GM19043 (cell line): Measurements from ENCODE around the gene RALA.

ENCODE experiments used
- ATAC-seq: cut with Tn5 transposase; IDR thresholded peaks from one replicate; pipeline ENCODE4 v1.9.1; 2021; ENCODE audit warnings: low read depth; ENCODE audit not compliant: unreplicated experiment

The RALA gene, protein sequence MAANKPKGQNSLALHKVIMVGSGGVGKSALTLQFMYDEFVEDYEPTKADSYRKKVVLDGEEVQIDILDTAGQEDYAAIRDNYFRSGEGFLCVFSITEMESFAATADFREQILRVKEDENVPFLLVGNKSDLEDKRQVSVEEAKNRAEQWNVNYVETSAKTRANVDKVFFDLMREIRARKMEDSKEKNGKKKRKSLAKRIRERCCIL

DNA sequence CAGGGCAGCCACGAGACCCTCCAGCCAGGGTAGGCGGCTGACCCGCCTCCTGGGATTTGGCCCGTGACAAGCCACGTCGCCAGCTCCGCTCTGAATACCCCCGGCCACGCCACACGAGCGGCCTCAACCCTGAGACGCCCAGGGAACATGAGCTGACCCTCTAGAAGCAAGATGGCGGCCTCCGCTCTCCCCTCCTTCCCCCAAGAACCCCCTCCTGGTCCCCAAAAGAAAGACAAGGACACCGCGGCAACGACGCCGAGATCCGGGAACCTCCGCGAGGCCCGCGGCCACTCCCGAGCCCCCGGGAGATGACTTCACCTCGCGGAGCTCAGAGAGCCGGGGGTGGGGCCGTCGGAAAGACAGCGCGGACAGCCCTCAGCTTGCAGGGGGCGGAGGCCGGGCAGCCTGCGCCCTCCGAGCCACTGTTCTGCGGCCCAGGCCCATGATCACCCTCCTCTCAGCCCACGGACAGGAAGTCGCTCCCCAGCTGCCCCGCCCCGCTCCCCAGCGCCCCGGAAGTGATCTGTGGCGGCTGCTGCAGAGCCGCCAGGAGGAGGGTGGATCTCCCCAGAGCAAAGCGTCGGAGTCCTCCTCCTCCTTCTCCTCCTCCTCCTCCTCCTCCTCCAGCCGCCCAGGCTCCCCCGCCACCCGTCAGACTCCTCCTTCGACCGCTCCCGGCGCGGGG is at the start of gene RALA:
RALA (plus strand) TSS at position 526 of the 685 bp plus-strand sequence. CDS start 63,096 bp downstream, outside the sequence.
- ATAC-seq = peak; percentile 90

DNA sequence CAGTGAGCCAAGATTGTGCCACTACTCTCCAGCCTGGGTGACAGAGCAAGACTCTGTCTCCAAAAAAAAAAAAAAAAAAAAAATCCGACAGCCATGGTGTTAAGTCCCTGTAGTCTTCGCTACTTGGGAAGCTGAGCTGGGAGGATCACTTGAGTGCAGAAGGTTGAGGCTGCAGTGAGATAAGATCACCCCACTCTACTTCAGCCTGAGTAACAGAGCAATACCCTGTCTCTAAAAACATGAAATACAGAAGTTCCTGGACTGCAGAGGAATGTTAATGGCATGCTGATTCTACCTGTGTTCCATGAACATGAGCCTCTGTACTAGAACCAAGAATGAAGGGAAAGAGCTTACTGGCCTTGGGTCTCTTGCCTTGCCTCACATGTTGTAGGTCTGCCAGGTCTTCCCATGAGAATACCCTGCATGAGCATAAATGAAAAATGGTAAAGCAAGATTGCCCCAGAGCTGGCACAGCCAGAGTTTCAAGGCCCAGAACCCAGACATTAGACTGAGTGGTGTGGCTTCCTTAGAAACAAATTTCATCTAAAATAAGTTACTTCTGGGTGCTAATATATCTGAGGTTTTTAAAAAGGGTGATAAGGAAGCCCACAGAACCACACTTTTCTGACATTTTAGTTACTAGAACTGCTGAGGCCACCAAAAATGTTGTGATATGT is 48.6 kb upstream of the RALA start:
- no peak for ATAC-seq

DNA sequence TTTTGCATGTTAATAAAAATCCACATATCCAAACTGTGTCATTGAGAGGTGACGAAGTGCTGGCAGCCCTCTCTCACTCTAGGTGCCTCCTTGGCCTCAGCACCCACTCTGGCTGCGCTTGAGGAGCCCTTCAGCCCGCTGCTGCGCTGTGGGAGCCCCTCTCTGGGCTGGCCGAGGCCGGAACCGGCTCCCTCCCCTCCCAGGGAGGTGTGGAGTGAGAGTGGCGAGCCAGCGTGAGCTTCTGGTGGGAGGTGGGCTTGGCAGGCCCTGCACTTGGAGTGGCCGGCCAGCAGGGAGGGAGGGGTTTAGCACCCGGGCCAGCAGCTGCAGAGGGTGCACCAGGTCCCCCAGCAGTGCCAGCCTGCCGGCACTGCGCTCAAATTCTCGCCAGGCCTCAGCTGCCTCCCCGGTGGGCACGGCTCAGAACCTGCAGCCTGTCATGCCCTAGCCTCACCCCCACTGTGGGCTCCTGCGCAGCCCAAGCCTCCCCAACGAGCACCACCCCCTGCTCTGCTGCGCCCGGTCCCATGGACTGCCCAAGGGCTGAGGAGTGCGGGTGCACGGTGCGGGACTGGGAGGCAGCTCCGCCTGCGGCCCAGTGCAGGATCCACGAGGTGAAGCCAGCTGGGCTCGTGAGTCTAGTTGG is 46.0 kb upstream of the RALA start:
- ATAC-seq = no peak

DNA sequence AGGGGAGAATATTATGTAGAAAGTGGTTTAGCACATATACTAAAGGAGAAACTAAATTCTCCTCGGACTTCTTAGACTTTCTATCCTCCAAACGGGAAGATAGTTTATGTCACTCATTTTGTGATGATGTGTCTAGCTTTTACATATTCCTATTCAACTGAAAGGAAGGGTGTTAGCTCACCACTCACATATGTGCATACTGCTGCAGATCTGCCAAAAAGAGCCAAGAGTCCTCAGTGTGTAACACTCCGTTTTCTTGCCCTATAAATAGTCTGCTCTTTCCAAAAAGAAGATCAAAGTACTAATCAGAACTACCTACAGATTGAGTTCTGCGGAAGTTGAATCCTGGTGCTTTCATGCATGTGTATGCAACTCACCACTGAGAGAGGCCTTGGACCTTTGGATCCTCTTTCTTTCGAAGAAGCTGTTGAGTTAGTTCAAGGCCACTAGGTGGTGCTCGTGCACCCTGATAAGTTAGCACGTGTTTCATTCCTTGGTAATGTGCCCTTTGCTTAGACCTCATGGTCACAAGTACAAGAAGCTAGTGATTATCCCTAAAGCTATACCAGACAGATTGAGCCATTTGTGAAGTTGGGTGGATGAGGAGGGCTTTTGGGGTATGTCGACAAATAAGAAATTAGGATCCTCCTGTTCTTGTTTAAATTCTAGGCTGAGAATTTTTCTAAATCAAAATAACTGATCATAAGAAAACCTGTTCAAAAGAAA is 43.1 kb upstream of the RALA start:
- peak; percentile 93 for ATAC-seq

DNA sequence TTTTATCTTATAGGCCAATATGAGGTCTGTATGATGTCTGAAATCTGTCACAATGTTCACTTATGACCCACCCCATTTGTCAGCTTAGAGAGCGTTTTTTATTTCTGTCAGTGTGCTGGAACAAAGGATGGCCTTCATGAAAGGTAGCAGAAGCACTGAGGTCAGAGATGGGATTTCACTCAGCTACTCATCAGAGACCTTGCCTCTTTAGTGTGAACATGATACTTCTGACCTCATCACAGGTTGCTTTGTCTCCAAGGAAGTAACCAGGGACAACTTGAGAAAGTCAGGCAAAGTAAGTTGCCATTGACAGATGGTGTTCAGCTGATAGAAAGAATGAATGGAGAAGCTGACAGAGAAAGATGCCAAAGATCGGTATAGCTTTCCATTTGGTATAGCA is 40.8 kb upstream of the RALA start:
- ATAC-seq = no peak

DNA sequence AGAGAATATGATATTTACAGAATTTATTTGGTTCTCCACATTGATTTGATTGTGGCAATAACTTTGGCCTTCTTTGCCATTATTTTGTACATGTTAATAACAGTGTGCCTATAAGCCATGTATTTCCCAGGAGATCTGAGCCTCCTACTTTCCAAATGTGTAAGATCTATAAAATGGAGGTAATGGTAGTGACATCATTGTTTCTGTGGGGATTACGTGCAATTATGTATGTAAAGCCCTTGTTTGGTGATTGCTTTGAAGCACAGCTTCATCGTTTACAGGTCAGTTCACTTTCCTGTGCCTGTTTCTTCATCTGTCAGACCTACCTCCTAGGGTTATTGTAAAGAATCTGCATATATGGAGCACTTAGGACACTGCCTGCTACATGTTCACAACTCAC is 39.8 kb upstream of the RALA start:
- no peak for ATAC-seq

DNA sequence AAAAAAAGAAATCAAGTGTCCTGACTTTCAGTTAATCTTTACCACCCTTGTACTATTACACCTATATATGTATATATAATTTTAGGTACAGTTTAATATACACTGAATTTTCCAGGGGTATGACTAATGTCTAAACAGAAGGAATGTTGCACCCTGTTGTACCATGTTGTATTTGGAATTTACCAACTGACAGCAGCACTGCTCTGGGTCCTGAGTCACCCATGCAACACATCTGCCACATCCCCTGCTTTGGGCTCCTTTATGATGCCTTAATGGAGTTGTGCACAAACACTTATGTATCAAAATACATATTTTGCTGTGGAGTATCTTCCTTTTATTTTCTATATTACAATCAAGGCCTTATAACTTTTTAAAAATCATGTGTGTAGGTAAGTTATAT is 36.0 kb upstream of the RALA start:
- no peak for ATAC-seq

DNA sequence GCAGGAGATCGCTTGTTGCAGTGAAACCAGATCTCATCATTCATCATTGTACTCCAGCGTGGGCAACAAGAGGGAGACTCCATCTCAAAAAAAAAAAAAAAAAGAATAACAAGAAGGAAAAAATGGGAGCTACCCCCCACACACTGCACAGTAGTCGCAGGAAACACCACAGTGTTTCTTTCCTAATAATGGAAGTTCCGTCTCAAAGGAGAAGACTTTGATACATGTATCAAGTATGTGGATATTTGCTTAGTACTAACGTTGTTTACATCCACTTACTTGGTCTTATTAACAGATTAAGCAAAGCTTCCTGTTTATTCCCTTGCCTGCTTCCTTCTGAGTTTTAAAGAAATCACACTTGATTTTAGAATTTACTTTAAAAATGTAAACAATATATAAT is 35.0 kb upstream of the RALA start:
- ATAC-seq = no peak

DNA sequence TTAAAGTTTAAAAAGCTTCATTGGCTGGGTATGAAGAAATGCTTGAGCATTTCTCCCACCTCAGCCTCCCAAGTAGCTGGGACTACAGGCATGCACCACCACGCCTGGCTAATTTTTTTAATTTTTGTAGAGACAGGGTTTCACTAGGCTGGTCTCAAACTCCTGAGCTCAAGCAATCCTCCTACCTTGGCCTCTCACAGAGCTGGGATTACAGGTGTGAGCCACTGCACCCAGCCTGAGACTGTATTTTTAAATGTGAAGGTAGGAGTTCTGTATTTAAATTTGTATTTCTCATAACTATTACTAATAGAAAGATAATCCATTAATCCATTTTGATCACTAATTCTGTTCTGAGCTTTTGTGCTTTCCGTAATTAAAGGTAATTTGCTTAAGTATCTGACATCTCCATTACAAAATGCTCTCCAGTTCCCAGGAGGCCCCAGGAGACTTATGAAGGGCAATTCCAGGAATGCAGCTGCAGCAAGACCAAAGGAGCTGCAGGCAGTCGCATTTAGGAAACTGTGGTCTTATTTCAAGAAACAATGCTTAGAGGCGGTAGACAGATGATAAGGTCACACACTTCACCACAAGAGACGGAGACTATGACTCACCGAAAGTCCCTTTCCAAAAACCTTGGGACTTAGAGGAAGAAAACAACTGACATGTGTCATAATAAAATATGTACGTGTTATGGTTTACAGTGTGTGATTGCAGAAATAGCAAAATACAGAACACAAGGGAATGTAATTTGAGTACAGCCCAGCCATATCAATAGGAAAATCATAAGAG is 33.9 kb upstream of the RALA start:
- peak; percentile 92 for ATAC-seq

DNA sequence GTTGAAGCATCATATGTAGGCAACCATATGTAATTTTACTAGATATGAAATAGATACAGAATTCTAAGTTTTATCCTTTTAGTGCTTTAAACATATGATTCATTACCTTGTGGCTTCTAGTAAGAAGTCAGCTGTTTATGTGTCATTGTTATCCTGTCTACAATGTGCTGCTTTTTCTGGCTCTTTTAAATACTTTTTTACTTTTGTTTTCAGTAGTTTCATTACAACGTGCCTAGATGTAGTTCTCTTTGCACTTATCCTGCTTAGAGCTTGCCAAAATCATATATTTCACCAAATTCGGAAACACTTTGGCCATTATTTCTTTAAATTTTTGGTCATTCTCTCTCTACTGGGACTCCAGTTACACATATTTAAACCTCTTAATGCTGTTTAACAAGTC is 30.8 kb upstream of the RALA start:
- no peak for ATAC-seq

DNA sequence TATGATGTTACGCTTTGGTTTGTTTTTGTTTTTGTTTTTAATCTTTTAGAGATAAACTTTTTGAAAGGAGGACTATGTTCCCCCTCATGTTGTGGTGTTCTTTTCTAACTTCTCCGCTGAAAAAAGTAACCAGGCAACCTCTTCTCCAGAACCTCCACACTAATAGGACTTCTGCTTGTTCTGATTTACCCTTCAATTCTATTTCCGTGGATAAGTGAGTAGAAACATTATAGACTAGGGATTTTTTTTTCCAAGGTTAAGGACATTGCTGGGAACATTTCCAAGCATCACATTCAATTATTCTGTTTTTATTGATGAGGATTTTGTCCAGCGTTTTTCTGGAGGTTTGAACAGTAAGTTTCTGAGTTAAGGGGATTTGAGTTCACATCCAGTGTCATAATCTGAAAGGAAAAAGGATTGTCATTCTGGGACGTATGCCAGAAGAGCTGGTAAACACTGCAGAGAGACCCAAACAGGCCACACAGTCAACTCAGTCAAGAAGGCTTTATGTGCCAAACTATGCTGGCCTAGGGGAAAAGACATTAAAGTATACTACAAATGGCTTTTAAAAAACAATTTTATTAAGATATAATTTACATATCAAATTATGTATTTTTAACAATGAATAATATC is 28.3 kb upstream of the RALA start:
- no peak for ATAC-seq

DNA sequence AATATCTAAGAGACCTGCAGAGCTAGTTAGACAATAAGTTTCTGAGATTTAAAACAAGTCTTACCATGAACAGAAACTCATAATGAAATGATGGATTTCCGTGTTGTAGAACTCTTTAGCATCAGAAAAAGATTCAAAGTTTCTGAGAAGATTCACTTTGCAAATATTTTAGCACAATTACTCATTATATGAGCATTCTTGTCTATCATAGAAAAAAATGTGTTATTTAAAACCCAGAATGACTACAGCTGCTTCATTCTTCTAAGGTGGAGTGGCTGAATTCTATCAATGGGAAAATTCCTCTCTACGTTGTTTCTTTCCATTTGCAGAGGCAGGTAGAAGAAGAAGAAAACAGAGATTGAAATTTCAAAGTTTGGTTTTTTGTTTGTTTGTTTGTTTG is 21.0 kb upstream of the RALA start:
- no peak for ATAC-seq

DNA sequence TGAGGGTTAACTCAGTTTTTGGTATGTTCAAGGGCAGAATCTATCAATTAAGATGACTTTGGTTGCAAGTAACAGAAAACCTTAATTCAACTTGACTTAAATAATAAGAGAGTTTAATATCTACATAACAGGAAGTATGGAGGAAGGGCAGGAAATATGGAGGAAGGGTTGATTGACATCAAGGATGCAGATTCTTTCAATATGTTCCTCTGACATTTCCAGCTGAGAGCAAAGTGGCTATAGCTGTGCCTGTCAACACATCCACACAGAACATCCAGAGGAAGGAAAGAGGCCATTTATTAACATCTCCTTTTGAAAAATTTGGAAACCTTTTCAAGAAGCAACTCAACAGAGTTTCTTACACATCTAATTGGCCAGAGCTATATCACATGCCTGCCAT is 19.4 kb upstream of the RALA start:
- no peak for ATAC-seq

DNA sequence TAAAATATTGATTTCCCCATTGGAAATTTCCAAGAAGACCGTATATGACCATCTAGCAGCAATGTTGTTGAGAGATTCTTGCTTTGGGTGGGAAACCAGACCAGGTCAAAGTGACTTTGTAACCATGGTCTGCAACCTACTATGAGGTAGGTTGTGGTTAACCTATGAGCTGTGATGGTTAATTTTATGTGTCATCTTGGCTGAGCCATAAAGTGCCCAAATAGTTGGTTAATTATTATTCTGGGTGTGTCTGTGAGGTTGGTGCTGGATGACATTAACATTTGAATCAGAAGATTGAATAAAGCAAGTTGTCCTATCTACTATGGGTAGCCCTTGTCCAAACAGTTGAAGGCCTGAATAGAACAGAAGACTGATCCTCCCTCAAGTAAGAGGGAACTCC is 18.3 kb upstream of the RALA start:
- no peak for ATAC-seq

DNA sequence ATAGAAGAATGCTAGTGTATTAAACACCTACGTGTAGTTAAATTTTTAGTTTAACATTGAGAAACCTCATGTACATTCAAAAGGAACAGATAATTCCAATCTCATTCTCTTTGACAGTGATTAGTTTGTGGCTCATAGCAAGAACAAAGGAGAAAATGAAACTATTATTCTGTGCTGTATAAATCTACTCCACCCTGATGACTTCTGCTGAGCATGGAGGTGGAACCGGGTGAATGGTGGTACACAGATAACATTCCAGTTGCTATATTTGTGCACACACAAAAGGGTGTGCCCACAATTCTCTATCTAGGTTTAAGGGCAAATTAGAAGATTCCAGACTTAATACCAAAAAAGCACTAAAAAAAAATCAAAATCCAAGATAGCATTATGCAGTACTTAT is 17.0 kb upstream of the RALA start:
- no peak for ATAC-seq

DNA sequence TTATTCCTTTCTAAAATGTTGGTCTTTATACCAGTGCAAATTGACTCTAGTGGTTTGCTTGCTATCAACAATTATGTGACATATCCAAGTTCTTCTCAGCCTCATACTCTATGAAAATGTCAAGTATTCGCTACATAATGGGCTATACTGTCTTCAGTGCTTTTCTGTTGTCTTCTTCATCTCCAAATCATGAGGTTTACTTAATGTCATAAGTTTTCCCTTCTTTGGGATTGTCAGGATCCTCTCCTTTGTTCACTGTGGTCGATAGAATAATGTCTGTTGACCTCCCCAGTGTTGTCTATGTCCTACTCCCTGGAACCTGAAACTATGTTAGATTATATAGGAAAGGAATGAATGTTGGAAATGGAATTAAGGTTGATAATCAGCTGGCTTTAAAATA is 16.4 kb upstream of the RALA start:
- no peak for ATAC-seq

DNA sequence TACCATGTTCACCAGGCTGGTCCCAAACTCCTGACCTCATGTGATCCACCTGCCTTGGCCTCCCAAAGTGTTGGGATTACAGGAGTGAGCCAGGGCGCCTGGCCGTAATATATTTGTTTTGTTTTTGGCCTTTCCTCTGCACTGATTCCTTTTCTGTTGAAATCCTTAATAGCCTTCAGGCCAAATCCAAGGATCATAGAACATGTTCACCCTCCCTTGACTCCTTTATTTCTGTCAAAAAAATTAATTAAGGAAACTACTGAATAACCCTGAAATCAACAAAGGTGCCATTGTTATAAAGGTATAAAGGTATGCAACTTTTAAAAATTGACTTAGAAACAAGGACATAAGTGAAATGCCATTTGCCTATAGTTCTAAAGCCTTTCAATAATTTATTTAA is 15.5 kb upstream of the RALA start:
- no peak for ATAC-seq

DNA sequence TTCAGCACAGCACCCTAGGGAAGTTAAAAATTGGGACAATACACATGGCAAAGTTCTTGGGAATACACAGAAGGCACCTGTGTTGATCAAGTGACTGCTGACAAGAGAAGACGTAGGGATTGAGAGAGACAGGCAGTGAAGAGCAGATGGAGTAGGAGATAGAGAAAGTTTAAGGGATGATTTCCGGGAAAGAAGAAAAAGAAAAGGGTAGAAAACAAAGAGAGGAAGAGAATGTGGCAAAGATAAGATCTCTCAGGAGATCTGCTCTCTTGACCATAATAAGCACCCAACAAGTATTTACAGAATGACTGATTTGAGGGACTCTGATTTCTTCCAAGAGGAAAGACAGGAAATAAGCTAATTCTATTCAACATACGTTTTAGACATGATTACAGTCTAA is 15.1 kb upstream of the RALA start:
- ATAC-seq = no peak

DNA sequence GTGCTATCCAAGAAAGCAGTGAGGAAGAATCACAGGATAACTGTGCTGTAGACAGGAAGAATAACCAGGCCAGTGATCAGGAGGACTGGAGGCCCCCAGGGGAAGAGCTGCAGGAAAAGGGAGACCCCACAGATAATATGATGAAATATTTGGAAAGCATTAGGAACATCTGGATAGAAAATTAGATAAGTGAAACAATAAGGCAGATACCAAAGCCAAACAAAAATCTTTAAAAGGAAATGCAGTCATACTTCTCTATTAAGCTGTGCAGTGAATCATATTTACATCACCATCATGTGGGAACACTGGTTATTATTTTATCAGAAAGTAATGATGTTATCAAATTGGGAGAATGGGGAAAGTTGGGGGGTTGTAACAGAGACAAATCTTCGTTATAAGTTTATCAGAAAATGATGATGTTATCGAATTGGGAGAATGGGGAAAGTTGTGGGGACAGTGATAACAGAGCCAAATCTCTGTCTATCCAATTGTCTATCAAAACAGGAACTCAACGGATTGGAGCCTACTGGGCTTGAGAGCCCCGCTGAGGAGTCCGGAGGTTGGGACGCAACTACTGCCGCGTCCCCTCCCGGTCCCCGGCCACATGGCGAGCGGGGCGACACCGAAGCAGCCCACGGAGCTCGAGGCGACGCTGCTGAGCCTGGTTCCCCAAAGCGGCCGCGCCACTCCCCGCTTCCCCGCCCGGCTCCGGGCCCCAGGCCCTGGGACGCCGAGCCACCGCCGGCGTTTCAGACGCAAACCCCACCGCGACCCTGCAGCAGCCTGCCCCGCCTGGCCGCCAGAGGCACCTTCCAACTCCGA is 14.0 kb upstream of the RALA start:
- no peak for ATAC-seq
